LNCaP clone FGC (cell line): ENCODE measurements around the gene TK2.

Experiments used
- DNase-seq: peaks from one replicate; pipeline ENCODE4 v3.0.0-alpha.2; 2011; ENCODE audit warnings: low read depth
- H3K4me3 ChIP-seq: 2 replicates; pipeline ENCODE4 v1.5.1; 2011; ENCODE audit warnings: mild to moderate bottlenecking, low read depth, low read length, control low read depth
- CTCF ChIP-seq: IDR thresholded peaks from 2 replicates; pipeline ENCODE4 v1.5.1; 2012; ENCODE audit warnings: mild to moderate bottlenecking; ENCODE audit not compliant: control insufficient read depth, insufficient read depth; ENCODE audit errors: extremely low read depth

TK2 gene

DNA sequence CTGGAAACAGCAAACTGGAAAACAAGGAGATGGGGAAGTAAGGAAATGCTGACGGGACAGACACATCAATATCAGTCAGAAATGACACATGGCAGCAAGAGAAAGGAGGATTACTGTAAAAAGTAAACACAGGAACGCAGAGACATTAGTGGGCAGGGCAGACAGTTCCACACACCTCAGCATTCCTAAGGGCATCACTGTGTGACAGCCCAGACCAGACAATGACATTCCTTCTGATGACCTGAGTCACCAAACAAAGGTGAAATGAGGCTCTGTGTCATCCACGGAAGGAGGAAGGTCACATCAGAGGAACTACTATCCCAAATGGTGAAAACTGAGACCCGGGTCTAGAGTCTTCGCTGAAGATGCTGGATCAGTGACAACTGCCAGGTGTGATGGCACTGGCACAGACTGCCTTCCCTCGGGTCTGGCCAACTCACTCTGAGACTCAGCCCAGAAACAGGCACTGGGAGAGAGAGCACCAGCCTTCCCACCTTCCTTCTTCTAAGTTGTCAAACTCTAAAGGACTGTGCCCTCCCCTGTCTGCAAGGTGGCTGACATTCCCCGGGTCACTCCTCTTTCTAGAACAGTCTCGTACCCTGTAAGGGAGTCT lies 36.7 kb downstream of the TK2 start:
- TF ChIP-seq CTCF, result no peak
- no peak overlapping the region for H3K4me3 ChIP-seq
- DNase-seq, result no peak

GRCh38 chr16:66512272-66513110 lies 37.4 kb downstream of the TK2 start:
- no peak for TF ChIP-seq CTCF
- DNase-seq, result no peak
- no peak overlapping the region for H3K4me3 ChIP-seq

DNA sequence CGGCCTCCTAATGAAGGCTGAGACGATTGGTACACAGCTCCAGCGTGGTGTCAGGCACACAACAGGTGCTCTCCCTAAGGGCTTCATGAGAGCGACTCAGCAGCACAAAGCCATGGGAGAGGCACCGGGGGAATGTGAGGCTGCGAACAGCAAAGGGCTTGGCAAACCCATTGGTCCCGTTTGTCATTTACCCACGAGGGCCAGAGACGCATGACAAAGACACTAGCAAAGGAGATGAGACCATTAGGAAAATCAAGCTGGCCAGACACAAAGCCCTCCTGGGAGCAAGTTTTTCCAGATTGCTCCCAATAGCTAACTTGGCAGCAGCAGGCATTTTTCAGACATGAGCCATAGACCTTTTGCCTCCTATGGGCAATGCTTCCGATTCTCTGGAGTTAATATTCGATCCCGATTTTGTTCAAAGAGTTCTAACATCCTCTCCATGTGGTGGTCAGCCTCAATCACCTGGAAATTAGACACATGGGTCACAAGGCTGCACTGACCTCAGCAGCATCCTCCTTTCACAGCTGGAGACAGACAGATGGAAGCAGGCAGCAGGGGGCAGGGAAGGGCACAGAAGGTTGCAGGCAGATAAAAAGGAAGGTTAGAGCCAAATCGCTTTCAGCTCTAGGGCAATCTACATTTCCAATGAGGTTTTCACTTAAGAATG lies 38.2 kb downstream of the TK2 start:
- no peak overlapping the region for H3K4me3 ChIP-seq
- 0 out of 2 replicates have a peak, but pooled peaks have one; percentile 7 for TF ChIP-seq CTCF
- DNase-seq, result no peak

GRCh38 chr16:66510711-66511601 lies 39.0 kb downstream of the TK2 start:
- peak; percentile 64 for DNase-seq
- no peak for TF ChIP-seq CTCF

DNA sequence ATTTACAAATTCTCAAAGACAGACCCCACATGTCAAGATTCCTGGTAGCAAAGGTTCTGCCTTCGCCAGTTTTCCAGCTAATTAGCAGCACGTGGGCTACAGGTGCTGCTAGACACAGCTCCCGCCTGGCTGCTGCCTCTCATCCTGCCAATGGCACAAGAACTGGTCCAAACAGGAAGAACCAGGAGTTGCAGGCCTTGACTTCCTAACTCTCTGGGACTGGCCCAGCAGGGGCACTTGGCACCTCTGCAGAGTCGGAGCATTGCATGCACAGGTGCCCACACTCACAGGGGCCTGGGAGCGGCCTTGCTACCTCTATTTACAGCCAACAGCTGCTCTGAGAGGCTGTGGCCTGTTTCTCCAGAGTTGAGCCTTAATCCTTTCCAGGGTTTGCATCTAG lies 39.6 kb downstream of the TK2 start:
- no peak overlapping the region for H3K4me3 ChIP-seq
- TF ChIP-seq CTCF, result no peak
- DNase-seq, result peak; percentile 56

More at GRCh38 chr16:66510711-66511601, 39.0 kb downstream of the TK2 start:
- H3K4me3 ChIP-seq, result no peak overlapping the region

DNA sequence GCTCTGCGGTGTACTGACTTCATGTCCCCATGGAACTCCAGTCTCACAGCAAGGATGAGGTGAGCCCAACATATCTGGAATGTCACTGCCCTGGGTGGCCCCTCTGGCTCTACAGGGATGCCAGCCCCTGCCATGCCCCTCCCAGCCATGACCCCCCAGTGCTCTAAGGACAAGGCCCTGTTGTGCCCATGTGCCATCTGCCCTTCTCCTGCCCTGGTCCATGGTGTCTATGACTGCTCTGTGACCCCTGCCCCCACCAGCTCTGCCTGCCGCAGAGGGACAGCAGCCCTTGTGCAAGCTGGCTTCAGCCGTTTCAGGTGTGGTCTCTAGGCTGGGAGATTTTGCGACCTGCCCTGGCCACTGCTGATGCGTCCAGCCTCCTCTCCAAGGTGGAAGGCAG lies 40.3 kb downstream of the TK2 start:
- DNase-seq, result no peak
- H3K4me3 ChIP-seq, result no peak overlapping the region
- no peak for TF ChIP-seq CTCF
